Caki2 (cell line): ENCODE measurements around the gene ANO10. TPM values are rescaled to one million over a fixed set of nuclear protein-coding genes. Genes with fewer than 3 reads are reported as not detected.
"Not testable (repeated sequence)": the region's sequence is repeated elsewhere in the genome, so short reads cannot be mapped to it uniquely, and the experiment has no call there.

Source experiments
- DNase-seq: peaks from one replicate; pipeline ENCODE4 v3.0.0-alpha.2; 2015; ENCODE audit warnings: low read depth
- in situ Hi-C: cut with HindIII; loops from 2 replicates; pipeline ENCODE4 v1.10.0; 2016; ENCODE audit warnings: low sequenced_read_pairs, low pct_unique_long_range_greater_than_20kb, mixed read lengths
- total RNA-seq: library from RNA; depleted of rRNA; stranded (reverse); fragments of >200 nt; shearing (Covaris generic); gene quantifications from 2 replicates; pipeline ENCODE4 v1.2.3, GENCODE V29; 2014; ENCODE audit warnings: low replicate concordance

The ANO10 gene
- total RNA-seq, 1 experiment from 2014 or later = 14.9 TPM

DNA sequence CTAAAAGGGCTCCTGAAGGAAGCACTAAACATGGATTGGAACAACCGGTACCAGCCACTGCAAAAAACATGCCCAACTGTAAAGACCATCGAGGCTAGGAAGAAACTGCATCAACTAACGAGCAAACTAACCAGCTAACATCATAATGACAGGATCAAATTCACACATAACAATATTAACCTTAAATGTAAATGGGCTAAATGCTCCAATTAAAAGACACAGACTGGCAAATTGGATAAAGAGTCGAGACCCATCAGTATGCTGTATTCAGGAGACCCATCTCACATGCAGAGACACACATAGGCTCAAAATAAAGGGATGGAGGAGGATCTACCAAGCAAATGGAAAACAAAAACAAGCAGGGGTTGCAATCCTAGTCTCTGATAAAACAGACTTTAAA is 28.2 kb downstream of the ANO10 start:
- in situ Hi-C loops, DNase-seq: not testable (repeated sequence)

DNA sequence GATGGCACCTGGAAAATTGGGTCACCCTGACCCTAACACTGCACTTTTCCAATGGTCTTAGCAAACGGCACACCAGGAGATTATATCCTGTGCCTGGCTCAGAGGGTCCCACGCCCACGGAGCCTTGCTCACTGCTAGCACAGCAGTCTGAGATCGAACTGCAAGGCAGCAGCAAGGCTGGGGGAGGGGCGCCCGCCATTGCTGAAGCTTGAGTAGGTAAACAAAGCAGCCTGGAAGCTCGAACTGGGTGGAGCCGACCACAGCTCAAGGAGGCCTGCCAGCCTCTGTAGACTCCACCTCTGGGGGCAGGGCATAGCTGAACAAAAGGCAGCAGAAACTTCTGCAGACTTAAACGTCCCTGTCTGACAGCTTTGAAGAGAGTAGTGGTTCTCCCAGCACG is 29.9 kb downstream of the ANO10 start:
- DNase-seq, in situ Hi-C loops: not testable (repeated sequence)

DNA sequence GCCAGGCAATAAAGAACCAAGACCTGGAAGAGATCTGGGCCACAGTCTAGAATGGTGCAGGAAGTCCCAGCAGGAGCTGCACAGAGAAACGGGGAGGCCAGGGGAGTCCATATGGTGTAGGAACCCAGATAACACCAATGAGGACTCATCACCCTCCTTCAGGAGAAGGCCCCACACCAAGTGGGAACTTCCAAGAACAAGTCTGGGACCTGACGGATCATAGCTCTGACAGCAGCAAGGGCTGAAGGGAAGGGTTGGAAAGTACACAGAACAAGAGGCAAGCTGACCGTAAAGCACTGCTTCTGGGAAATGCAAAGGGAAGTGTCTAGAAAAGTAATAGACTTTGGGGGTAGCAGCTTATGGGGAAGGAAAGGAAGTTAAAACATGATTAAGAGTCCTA is 34.5 kb downstream of the ANO10 start:
- no peak for DNase-seq
- in situ Hi-C loops = no loop called here

DNA sequence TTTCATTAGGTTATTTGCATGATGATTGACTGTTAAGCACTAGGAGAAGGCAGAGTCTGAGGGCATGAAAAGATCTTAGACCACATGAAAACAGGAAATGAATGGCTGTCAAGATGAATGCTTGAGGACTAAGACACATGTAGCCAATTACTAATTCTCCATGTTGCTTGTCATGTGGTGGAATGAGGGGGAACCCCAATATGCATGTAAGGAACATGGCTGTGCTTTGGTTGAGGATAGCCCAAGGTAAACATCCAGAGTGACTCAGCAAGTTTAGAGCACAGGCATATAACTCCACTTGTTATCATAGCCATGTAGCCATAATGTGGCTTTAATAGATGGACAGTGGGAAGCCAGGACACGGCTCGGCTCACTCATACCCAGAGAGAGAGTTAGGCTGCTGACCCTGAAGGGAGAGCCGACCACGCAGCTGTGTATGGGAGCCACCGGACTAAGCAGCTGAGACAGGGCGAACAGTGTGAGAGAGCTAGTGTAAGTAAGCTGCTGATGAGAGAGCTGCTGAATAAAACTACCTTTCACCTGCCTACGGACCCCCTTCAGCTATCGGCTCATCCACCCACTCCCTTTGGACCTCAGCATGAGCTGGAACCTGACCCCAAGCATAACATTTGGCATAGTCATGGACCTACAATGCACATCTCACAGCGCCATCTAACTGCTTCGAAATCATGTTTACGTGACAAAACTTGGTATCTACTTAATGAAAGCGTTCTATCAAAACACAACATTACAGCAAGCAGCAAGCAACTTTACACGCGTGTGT is 37.6 kb downstream of the ANO10 start:
- DNase-seq = no peak
- in situ Hi-C loops = no loop called here

DNA sequence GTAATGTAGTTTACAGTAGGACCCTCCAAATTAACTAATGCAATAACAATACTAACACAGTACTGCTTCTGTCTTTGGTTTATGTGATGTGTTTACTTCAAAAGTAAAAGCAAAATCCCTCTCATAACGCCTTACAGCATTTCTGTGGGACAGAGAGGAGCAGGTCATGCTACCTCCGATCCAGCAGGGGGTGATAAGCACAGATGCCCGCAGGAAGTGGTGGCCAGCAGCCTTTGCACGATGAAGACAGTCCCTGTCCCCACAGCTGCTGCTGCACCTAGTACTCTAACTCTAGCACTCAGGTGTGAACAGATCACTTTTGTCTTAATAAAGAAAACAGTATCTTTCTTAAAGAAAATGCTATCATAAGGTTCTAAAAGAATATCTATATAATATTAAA is 38.3 kb downstream of the ANO10 start:
- in situ Hi-C loops = no loop called here
- no peak for DNase-seq

DNA sequence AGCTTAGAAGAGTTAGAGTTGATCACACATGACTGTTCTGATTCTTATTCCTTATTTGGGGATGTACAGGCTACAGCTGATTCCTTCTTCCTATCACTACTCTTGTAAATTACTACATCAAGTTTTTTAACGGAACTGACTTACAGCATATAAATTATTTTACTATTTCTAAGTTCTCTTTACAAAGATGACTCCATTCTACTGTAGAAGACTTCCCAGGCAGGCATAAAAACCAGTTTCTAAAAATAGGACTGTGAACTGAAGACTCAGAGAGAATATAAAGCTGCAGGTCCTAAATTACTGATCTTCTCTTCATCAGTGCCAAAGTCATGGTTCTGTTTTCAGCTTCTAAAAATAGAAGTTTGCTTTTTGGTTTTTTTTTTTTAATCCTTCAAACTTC is 38.9 kb downstream of the ANO10 start:
- in situ Hi-C loops = no loop called here
- DNase-seq = no peak

DNA sequence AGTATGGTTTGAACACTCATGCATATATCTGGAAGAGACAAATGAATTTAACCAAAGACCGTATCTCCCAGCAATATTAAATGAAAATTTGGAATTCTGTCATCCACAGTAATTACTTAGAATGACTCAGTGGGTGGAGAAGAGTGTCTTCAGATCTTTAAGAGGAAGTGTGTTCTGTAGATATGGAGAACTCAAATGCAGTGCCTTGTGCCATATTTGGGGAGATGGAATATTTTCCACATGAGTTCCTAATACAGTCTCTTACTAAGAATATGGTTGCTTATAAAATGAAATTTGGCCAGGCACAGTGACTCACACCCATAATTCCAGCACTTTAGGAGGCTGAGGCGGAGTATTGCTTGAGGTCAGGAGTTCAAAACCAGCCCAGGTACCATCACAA is 40.5 kb downstream of the ANO10 start:
- no peak for DNase-seq
- in situ Hi-C loops = no loop called here

DNA sequence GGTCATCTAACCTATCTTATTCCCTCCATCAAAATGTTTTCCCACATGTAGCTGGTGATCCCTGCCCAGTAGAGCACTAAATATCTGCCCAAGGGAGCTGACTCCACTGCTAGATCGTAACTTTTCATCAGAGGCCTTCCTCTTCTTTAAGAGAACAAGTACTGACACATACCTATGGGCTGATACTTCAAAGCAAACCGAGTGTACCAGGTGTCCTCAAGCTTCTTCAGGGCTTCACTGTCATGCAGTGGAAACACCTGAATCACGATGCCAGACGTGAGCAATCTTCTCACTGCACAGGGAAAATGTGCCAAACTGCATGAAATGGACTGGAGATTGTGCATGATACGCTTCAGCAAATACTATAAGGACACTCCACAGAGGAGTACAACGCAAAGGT is 41.6 kb downstream of the ANO10 start:
- in situ Hi-C loops = no loop called here
- no peak for DNase-seq

DNA sequence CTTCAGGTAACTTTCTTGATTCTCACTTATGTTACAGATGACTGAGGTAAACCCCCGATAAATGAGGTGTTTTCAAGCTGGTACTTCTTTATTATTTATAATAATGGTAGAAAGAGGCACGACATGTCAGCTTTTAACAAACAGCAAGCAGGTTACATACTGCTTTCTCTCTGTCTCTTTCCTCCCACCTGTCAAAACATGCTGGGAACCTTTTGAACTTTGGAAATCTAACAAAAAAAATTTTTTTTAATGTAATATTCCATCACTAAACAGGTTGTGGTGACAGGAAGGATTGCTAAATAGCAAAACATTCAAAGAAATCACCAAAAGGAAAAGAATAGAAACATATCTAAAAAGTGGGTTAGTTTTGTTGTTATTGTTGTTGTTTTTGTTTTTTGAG is 48.2 kb downstream of the ANO10 start:
- in situ Hi-C loops = no loop called here
- DNase-seq = no peak

DNA sequence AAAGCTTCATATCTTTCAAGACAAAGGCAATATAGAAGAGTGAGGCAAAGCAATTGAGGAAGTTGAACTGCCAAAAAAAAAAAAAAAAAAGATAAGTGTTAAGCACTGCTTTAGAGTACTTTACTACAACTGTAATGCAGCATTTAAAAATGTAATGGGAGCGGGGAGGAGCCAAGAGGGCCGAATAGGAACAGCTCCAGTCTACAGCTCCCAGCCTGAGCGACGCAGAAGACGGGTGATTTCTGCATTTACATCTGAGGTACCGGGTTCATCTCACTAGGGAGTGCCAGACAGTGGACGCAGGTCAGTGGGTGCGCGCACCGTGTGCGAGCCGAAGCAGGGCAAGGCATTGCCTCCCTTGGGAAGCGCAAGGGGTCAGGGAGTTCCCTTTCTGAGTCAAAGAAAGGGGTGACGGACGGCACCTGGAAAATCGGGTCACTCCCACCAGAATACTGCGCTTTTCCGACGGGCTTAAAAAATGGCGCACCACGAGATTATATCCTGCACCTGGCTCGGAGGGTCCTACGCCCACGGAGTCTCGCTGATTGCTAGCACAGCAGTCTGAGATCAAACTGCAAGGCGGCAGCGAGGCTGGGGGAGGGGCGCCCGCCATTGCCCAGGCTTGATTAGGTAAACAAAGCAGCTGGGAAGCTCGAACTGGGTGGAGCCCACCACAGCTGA is 56.0 kb downstream of the ANO10 start:
- DNase-seq, in situ Hi-C loops: not testable (repeated sequence)

DNA sequence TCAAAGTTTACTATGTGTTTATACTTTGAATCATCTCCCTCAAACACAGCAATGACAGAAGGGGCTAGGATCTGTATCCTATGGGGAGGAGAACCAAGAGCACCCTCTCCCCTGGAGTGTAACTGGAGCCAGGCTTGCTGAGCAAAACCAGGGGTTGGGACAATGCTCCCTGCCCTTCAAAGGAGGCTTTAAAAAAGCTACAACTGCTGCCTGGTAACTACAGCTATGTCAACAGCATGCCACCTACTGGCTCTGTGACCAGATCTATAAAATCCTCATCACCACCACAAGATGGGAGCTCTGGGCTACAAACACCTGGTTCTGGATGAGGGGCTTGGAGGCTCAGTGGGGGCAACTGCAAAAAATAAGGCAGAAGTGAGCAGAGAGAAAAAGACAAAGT is 61.9 kb downstream of the ANO10 start:
- no peak for DNase-seq
- in situ Hi-C loops = no loop called here

DNA sequence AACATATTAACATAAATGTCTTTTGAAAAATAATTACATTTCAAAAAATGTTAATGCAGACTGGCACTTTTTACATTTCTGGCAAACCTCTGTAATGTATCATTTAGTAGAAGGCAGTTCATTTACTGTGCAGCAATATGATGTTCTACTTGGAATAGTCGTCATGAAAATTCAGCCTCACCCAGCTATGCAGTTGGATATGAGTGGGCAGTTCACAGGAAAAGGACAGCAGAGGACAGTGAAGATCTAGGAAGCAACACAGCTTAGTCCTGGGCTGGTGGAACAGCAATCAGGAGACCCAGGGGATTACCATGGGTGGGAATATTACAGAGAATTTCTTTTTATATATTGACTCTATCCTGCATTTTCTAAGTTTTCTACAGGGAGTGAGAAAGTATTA is 63.6 kb downstream of the ANO10 start:
- DNase-seq = no peak
- in situ Hi-C loops = no loop called here

DNA sequence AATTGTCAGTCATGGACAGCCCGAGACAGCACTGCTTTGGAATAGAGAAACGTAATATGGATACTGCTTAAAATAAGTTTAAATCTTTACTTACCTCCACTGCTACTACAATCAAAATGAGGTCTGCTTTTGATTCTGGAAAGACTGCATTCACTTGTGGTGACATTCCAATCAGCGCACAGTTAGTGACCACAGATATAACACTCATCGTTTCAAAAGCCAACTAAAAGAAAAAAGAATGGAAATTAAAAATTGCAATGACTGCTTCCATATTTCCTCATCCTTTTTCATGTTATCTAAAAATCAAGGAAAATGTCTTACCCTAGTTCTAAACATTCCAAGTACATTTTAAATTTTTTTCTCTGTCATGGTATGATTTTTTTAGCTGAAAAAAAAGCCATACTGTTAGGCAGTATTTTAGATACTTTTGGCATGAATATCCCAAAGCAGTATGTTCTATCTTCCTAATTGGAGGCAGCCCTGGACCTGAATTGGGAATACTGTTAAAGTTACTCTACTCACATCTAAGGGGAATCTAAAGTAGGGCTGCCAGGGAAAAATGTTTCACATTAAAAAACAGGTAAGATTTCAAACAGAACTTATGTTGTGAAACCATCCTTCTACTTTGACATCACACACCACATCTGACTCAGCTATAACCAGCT is 72.1 kb downstream of the ANO10 start:
- no peak for DNase-seq
- in situ Hi-C loops = no loop called here

DNA sequence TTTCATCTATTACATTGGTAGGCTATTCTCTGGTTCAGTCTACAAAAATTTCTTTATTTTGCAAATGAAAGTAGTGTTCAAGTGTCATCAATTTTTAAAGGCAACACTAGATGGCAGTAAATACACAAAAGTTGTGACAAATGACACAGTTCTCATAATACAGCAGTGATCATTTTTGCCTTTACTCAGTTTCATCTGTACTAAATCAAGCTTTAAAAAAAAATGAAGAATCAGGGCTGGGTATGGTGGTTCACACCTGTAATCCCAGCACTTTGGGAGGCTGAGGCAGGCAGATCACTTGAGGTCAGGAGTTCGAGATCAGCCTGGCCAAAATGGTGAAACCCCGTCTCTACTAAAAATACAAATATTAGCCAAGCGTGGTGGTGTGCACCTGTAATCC is 77.5 kb downstream of the ANO10 start:
- in situ Hi-C loops = not testable (repeated sequence)
- peak; percentile 8 for DNase-seq

DNA sequence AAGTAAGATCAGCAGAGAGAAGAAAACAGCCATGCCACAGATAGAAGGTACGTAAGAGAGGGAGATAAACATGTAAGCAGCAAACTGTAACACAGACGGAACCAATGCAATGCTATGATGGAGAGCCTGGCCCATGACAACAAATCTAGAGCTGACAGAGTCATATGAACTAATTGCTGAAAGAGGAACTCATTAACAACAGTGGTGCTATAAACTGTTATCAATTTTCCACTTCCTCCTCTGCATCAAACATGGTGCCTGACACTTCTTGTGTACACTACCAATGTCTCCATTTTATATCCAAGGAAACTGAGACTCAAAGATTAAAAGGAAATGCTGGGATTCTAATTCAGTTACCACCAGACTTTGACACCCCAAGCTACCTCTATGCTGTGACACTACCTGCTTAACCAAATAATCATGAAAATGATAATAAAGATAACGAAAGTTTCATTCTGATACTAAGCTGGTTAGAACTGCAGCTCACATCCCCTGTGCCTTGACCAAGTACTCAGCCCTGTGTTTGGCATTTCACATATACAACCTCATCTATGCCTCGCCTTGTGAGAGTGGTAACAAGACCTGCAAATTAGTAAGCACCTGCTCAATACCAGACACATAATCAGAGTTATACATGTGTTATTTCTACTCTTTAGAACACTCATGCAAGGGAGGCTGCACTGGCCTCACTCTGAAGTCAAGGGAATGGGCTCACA is 79.3 kb downstream of the ANO10 start:
- no peak for DNase-seq
- in situ Hi-C loops = no loop called here

DNA sequence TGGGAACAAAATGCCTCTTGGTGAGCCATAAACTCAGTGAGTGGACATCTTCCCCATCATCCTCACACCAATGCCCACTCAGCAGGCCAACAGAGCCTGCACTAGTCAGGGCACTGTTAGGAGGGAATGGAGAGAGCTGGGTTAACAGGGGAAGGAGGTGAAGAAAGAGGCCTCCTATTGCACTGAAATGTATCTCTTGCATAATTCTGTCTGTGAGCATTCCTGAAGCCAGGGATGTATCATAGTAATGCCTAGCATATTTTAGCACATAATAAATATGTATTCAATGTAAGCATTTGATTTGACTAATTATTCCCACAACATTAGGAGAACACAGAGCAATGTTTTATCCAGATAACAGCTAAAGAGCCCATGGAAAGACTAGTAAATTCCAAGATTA is 81.2 kb downstream of the ANO10 start:
- no peak for DNase-seq
- in situ Hi-C loops = no loop called here

DNA sequence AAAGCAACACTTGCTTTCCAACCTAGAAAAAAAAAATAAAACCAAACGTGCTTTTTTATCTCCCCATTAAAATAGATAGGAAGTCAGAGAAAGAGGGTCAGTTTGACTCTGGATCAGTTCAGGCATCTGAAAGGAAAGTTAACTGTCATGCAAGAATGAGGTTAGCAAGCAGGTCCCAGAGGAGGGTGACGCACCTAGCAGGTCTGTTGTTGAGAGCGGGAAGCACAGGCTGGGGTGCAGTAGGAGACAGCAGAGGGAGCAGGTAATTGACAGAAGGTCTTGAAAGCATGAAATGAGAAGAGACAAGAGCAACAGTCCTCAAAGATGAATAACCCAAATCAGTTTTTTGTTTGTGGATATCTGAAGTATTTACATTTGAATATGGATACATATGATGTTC is 82.5 kb downstream of the ANO10 start:
- in situ Hi-C loops = no loop called here
- no peak for DNase-seq

DNA sequence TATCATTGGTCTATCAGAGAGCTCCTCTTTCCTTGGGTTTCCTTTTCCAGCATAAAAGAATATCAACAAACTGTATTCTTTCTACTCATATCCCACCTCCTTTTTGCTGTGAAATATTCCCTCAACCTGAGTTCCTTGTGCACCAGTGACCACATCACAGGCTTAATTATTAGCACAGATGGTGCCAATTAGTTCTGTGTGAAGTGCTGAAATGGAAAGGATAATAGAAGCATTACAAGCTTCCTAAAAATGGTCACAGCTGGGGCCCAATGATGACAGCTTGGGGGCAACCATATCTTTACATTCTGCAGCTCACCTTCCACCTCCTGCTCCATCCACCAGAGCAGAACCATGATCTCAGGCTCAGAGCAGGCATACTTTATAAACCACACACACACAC is 84.6 kb downstream of the ANO10 start:
- DNase-seq = no peak
- in situ Hi-C loops = no loop called here

DNA sequence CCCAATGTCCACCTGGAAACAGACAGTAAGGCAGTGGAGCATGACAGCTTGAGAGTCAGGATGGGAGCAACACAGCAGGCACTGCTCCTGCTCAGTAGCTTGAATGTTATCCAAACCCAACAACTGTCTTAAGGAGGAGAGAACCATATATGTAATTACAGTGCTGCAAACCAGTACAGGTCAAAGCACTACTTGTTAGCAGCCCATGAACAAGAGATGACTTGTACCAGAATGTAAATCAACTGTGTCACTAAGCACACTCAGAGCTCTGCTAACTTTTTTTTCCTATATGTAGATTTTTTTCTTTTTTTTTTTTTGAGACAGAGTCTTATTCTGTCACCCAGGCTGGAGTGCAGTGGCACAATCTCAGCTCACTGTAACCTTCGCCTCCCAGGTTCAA is 87.1 kb downstream of the ANO10 start:
- DNase-seq = no peak
- in situ Hi-C loops = no loop called here
